ENCODE data around the gene SOS1.

GRCh38 chr2:39039072-39039471, 81.8 kb downstream of the SOS1 start:
- TF ChIP-seq, protein P1, sequence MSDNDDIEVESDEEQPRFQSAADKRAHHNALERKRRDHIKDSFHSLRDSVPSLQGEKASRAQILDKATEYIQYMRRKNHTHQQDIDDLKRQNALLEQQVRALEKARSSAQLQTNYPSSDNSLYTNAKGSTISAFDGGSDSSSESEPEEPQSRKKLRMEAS (IDR thresholded peaks at IDR 0.05; ENCODE audit: low read depth): no peak
- no peak for TF ChIP-seq FOXM1 (IDR thresholded peaks at IDR 0.05; ENCODE audit: low read depth)
- TF ChIP-seq MXI1 (IDR thresholded peaks at IDR 0.05; ENCODE audit: low read depth, low read length): no peak
- TF ChIP-seq, protein P2, sequence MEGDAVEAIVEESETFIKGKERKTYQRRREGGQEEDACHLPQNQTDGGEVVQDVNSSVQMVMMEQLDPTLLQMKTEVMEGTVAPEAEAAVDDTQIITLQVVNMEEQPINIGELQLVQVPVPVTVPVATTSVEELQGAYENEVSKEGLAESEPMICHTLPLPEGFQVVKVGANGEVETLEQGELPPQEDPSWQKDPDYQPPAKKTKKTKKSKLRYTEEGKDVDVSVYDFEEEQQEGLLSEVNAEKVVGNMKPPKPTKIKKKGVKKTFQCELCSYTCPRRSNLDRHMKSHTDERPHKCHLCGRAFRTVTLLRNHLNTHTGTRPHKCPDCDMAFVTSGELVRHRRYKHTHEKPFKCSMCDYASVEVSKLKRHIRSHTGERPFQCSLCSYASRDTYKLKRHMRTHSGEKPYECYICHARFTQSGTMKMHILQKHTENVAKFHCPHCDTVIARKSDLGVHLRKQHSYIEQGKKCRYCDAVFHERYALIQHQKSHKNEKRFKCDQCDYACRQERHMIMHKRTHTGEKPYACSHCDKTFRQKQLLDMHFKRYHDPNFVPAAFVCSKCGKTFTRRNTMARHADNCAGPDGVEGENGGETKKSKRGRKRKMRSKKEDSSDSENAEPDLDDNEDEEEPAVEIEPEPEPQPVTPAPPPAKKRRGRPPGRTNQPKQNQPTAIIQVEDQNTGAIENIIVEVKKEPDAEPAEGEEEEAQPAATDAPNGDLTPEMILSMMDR (IDR thresholded peaks at IDR 0.05): no peak
- TF ChIP-seq RFX5 (IDR thresholded peaks at IDR 0.05; ENCODE audit: low read length): no peak
- no peak for TF ChIP-seq EZH2phosphoT487 (IDR thresholded peaks at IDR 0.05; ENCODE audit: borderline replicate concordance, low read depth)
- no peak for TF ChIP-seq TAF1 (IDR thresholded peaks at IDR 0.05; ENCODE audit: borderline replicate concordance, low read depth, low read length)
- TF ChIP-seq, protein P3, sequence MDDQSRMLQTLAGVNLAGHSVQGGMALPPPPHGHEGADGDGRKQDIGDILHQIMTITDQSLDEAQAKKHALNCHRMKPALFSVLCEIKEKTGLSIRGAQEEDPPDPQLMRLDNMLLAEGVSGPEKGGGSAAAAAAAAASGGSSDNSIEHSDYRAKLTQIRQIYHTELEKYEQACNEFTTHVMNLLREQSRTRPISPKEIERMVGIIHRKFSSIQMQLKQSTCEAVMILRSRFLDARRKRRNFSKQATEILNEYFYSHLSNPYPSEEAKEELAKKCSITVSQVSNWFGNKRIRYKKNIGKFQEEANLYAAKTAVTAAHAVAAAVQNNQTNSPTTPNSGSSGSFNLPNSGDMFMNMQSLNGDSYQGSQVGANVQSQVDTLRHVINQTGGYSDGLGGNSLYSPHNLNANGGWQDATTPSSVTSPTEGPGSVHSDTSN (IDR thresholded peaks at IDR 0.05): no peak
- TF ChIP-seq JUND (IDR thresholded peaks at IDR 0.05): no peak
- TF ChIP-seq ZBTB33 (IDR thresholded peaks at IDR 0.05; ENCODE audit: borderline replicate concordance, low read depth): no peak
- no peak for TF ChIP-seq SMC3 (IDR thresholded peaks at IDR 0.05; ENCODE audit: low read depth, low read length)
- no peak for TF ChIP-seq TCF12 (IDR thresholded peaks at IDR 0.05)
- TF ChIP-seq, protein P4, sequence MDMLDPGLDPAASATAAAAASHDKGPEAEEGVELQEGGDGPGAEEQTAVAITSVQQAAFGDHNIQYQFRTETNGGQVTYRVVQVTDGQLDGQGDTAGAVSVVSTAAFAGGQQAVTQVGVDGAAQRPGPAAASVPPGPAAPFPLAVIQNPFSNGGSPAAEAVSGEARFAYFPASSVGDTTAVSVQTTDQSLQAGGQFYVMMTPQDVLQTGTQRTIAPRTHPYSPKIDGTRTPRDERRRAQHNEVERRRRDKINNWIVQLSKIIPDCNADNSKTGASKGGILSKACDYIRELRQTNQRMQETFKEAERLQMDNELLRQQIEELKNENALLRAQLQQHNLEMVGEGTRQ (IDR thresholded peaks at IDR 0.05; ENCODE audit: borderline replicate concordance, low read depth, low read length): no peak
